Activated CD4-positive, alpha-beta T cell treated with anti-CD3 and anti-CD28 coated beads for 1 hour (primary cell): ENCODE measurements around the gene CRAMP1.

Source experiments
- DNase-seq: peaks from one replicate; pipeline ENCODE4 v3.0.0-alpha.2; 2020

The CRAMP1 gene

DNA sequence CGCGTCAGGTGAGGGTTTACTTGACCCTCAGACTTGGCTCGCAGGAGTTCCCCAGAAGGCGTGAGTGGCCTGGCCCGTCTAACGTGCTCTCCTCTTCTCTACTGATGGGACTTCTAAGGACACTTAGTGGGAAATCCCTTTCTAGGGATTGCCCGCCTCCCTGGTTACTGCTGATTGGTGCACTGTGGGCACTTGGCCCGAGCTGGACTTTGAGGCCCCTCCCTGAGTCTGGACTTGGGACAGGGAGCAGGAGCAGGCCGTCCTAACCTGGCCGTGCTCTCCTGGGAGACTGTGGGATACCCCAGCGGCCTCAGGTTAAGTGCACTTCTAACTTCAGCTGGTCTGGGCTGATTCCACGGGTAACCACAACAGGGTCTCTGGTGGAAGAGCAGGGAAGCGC is 15.0 kb upstream of the CRAMP1 start:
- no peak for DNase-seq

GRCh38 chr16:1601031-1601430 is 11.1 kb upstream of the CRAMP1 start:
- DNase-seq: no peak

- DNase-seq: no peak
Measured at GRCh38 chr16:1601489-1601888, 10.7 kb upstream of the CRAMP1 start.

GRCh38 chr16:1602285-1602684 is 9.9 kb upstream of the CRAMP1 start:
- DNase-seq: no peak

DNA sequence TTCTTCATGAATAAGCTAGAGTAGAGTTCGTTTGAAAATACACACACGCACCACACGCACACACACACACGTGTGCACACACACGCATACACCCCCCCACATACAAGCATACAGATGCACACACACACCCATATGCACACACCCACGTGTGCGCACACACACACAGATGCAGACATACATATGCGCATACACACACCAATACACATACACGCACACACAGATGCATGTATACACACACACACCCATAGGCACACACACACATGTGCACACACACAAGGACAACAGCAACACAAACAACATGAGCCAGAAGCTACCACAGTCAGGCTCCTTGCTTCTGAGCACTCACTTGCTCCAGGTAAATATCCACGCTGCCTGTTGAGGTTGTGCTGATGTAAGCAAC is 5.4 kb upstream of the CRAMP1 start:
- no peak for DNase-seq

DNA sequence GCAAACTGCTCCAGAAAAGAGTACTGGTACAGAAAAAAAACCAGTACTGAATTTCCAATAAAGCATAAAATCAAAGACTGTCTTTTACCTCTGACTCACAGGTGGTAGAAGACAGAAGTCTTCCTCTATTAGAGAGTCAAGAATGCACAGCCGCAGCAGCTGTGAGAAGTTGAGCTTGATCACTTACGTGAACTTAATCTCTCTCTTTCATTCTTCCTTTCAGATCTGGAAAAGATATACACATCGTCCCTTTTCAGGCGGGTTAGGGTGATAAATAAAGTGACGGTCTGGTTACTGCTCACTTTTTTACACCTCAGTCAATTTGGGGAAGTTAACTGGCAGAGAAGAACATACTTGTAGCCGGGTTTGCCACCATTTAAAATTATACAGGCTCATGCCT is 4.2 kb upstream of the CRAMP1 start:
- no peak for DNase-seq

- peak; percentile 87 for DNase-seq
Measured at GRCh38 chr16:1610071-1610898, 1.9 kb upstream of the CRAMP1 start.

GRCh38 chr16:1610899-1611632 is 1.1 kb upstream of the CRAMP1 start:
- DNase-seq: no peak

GRCh38 chr16:1613211-1613622 is 1.1 kb downstream of the CRAMP1 start:
- DNase-seq: no peak

GRCh38 chr16:1613728-1614455 is 1.7 kb downstream of the CRAMP1 start:
- DNase-seq: no peak

- no peak for DNase-seq
Measured at GRCh38 chr16:1614456-1615102, 2.4 kb downstream of the CRAMP1 start.

GRCh38 chr16:1615761-1616160 is 3.6 kb downstream of the CRAMP1 start:
- no peak for DNase-seq

- DNase-seq: no peak
Measured at GRCh38 chr16:1619976-1620375, 7.8 kb downstream of the CRAMP1 start.

DNA sequence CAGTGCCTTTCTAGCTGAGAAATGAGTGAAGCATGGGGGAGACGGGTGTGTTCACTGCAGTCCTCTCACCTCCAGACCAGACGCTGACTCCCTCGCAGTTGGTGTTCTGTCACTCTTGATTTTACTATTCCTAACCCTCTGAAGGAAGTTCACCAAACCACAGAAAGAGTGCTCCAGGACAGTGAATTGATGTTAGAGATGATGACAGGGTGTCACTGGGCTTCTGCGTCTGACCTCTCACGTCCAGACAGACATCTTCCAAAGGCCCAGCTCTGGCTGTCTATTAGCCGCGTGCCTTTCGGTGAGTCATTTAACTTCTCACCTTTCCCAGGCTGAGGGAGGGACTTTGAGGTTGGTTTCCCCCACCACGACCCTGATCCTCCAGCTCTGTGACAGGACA is 8.2 kb downstream of the CRAMP1 start:
- DNase-seq: no peak

DNA sequence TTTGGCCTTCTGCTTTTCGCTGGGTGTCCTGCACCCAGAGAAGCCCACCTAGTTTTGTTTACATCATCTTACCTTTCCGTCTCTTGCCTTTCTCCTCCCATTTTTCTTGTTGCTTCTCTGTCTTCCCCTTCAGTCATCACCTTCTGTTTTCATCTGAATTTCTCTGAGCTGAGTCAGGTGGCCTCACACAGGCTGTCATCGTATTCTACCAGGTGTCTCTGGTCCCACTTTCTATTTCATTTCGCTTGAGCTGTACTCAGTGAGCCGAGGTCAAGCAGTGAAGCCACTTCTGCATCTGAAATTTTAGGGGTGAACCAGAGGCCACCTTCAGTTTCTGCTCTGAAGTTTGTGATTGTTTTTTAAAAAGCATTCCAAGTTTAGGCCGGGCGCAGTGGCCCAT is 9.7 kb downstream of the CRAMP1 start:
- DNase-seq: no peak

GRCh38 chr16:1626327-1626726 is 14.2 kb downstream of the CRAMP1 start:
- DNase-seq: no peak

GRCh38 chr16:1626776-1627175 is 14.6 kb downstream of the CRAMP1 start:
- DNase-seq: no peak

GRCh38 chr16:1630450-1631213 is 18.5 kb downstream of the CRAMP1 start:
- DNase-seq: no peak

DNA sequence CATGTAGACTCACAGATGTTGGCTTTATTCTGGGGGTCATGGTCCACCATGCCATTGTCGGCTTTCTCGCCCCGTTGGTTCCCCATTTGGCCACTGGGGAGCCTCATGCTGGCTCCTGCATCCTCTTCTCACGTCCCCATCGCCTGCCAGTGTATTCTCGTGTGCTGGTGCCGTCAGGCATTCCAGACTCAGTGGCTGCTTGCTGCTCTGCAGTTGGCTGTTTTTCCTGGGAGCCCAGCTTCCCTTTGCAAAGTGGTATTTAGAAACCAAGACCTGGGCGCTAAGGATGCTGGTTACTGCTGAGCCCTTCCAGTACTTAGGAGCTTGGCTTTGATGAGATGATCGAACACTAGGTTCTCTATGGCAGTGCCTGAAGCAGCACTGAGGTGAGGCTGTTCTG is 19.1 kb downstream of the CRAMP1 start:
- no peak for DNase-seq

DNA sequence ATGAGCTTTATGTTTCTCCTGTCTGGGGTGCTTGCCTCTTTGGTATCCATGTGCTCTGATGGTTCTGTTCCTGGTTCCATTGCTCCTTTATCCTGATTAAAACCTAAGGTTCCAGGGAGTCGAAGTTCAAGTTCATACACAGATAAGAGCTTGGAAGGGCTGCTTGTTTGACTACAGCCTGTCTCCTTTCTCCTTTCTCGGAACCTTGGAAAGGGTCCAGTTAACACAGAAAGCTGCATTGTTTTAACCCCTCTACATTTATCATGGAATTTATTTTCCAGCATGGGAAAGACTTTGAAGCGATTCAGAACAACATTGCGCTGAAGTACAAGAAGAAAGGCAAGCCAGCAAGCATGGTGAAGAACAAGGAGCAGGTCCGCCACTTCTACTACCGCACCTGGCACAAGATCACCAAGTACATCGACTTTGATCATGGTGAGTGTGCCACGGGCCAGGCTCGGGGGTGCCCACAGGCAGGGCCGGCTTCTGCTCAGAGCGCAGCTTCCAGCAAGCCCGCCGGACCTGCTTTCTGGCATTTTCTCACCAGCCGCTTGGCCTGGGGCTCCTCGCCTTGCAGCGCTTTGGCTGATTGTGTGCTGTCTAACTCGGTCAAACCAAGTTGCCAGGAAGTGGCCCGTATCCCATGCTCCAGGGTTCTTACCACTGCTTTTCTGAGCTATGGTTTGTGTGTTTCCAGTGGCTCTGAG is 19.9 kb downstream of the CRAMP1 start:
- no peak for DNase-seq

DNA sequence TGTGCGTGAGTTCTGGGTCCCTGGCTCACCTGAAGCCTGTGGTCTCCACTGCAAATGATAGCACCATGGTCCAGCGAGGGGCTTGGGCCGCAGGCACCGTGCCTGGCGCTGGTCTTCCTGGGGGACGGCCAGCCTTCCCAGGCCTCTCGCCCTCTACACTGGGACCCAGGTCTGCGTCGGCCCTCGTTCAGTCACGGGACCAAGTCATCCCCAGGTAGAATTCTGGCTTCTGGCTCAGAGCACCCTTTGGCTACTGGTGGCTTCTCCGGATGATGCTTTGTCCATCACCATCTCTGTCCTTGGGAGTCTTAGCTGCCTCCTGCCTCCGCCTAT is 20.4 kb downstream of the CRAMP1 start:
- no peak for DNase-seq

DNA sequence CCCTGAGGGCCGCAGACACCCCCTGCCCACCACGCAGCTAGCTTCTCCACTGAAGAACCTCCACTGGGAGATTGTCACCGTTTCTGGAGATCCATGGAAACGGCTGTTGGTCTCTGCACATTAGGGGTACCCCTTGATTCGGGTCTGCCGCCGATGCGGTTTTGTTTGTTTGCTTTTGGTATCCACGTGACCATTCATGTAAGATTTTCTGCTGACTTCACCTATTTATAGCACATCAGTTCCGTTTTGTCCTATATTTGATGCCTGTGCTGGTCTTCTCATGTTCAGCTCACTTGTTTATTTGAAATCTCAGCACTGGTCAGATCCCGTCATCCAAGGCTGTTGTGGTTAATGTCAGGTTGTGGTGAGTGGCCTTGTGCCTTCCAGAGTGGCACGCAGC is 21.1 kb downstream of the CRAMP1 start:
- no peak for DNase-seq
